Measurements from ENCODE around the gene LRTM1.

LRTM1 gene

DNA sequence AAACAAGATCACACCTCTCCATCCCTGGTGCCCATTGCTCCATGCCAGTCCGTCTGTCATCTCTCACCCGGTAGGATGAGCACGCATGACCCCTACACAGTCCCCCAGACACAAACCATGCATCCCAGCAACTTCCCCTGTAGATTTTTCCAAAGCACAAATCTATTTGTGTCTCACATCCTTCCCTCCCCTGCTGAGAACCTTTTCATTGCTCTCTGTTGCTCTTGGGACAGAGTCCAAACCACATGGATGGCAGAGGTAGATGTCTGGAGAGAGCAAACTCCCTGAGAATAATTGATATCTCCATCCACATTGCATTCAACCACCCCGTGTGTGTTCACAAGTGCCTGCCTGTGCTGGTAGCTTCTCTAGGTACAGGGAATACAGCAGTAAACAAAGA, 29.9 kb upstream of the LRTM1 start:
- no peaks in the 10 kb centered on the region for H3K27me3 ChIP-seq (ENCODE audit: control insufficient read depth, insufficient read depth, low read length)
- no peaks in the 10 kb centered on the region for H3K36me3 ChIP-seq (ENCODE audit: control insufficient read depth, insufficient read depth, low read length)
- no peak overlapping the region for H3K4me3 ChIP-seq (ENCODE audit: low read length)
- no peak overlapping the region for H3K27ac ChIP-seq (ENCODE audit: low read depth, low read length)
- no peak overlapping the region for H3K9ac ChIP-seq (ENCODE audit: low read length)
- no peaks in the 10 kb centered on the region for H3K4me1 ChIP-seq (ENCODE audit: control insufficient read depth, insufficient read depth, low read length)

DNA sequence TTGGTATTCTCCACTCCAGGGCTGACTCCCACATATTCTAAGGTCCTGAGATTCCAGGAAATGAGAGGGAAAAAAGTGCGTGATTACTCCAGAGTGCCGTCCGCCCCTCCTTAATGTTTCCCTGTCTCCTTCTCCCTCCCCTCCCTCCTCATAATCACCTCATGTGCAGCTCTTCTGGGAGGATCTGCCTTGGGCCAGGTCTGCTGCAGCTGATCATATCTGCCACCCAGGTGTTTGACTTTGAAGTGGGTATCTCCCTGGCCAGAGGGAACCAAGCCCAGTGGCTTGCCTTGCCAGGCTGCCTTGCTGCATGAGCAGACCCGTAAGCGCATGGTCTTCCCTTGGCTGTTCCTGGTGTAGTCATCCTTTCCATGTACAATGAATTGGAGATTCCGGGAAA, 28.1 kb upstream of the LRTM1 start:
- Histone ChIP-seq H3K4me3 (ENCODE audit: low read length) (no peak overlapping the region), H3K9ac (ENCODE audit: low read length) (no peak overlapping the region), H3K27ac (ENCODE audit: low read depth, low read length) (no peak overlapping the region), H3K36me3 (ENCODE audit: control insufficient read depth, insufficient read depth, low read length) (no peaks in the 10 kb centered on the region), H3K4me1 (ENCODE audit: control insufficient read depth, insufficient read depth, low read length) (no peaks in the 10 kb centered on the region), H3K27me3 (ENCODE audit: control insufficient read depth, insufficient read depth, low read length) (no peaks in the 10 kb centered on the region)

DNA sequence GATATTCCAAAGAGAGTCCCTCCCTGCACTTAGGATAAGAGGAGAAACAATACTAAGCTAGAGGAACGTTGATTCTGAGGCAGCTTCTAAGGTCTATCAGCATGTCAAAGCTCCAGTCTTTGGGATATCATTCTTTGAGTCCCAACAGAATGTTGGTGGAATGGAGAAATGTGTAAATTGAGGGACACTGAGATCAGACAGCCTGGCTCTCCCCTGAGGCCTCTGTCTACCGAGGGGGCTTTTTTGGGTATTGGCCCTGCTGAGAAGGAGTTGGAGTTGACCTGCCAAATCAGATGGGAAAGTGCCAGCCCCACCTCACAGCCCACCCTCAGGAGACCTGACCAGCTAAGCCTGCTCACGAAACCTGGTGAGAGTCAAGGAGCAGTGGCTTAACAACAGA, 27.6 kb upstream of the LRTM1 start:
- no peak overlapping the region for H3K27ac ChIP-seq (ENCODE audit: low read depth, low read length)
- no peak overlapping the region for H3K4me3 ChIP-seq (ENCODE audit: low read length)
- no peaks in the 10 kb centered on the region for H3K4me1 ChIP-seq (ENCODE audit: control insufficient read depth, insufficient read depth, low read length)
- no peak overlapping the region for H3K9ac ChIP-seq (ENCODE audit: low read length)
- H3K27me3 ChIP-seq (ENCODE audit: control insufficient read depth, insufficient read depth, low read length) = no peaks in the 10 kb centered on the region
- no peaks in the 10 kb centered on the region for H3K36me3 ChIP-seq (ENCODE audit: control insufficient read depth, insufficient read depth, low read length)

DNA sequence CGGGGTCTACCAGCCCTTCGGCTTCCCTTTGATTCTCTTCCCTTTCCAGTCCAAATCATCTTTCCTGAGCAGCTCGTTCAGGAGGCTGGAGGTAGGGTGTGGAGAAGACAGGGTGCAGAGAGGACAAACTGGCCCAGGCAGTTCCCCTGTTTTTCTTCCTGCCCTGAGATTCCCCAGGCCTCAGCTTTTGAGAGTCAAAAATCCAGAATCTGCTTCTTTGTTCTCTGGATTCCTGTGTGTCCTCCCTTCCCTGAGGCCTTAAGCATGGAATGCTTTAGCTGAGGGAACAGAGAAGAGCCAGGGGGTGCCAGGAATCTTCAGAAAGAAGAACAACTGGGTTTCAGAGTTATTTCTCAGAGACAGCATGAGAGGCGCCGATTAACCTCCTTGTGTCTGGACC, 26.7 kb upstream of the LRTM1 start:
- H3K9ac ChIP-seq (ENCODE audit: low read length) = no peak overlapping the region
- H3K27ac ChIP-seq (ENCODE audit: low read depth, low read length) = no peak overlapping the region

DNA sequence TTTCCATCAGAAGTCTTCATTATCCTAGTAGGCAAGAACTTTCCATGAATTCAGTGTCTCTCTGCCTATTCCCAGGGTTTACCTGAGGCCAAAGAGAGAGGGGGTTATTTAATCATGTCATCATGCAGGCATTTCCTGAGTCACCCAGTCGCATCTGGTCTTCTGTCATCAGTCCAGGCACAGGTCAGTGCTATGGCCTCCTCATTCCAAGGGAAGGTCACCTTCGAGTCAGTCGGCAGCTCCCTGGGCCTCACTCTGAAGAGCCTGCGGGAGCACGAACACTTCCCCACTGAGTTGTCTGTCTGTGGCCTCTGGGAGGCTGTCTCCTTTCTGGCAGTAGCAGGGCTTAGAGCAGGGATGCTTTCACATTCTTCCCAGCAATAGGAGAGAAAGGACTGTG, 26.2 kb upstream of the LRTM1 start:
- H3K4me1 ChIP-seq (ENCODE audit: control insufficient read depth, insufficient read depth, low read length) = no peaks in the 10 kb centered on the region
- no peaks in the 10 kb centered on the region for H3K36me3 ChIP-seq (ENCODE audit: control insufficient read depth, insufficient read depth, low read length)
- no peak overlapping the region for H3K4me3 ChIP-seq (ENCODE audit: low read length)
- no peak overlapping the region for H3K9ac ChIP-seq (ENCODE audit: low read length)
- no peak overlapping the region for H3K27ac ChIP-seq (ENCODE audit: low read depth, low read length)
- H3K27me3 ChIP-seq (ENCODE audit: control insufficient read depth, insufficient read depth, low read length) = no peaks in the 10 kb centered on the region

More for the DNA sequence above, 26.7 kb upstream of the LRTM1 start:
- no peaks in the 10 kb centered on the region for H3K36me3 ChIP-seq (ENCODE audit: control insufficient read depth, insufficient read depth, low read length)
- H3K4me1 ChIP-seq (ENCODE audit: control insufficient read depth, insufficient read depth, low read length) = no peaks in the 10 kb centered on the region
- no peak overlapping the region for H3K4me3 ChIP-seq (ENCODE audit: low read length)
- H3K27me3 ChIP-seq (ENCODE audit: control insufficient read depth, insufficient read depth, low read length) = no peaks in the 10 kb centered on the region

DNA sequence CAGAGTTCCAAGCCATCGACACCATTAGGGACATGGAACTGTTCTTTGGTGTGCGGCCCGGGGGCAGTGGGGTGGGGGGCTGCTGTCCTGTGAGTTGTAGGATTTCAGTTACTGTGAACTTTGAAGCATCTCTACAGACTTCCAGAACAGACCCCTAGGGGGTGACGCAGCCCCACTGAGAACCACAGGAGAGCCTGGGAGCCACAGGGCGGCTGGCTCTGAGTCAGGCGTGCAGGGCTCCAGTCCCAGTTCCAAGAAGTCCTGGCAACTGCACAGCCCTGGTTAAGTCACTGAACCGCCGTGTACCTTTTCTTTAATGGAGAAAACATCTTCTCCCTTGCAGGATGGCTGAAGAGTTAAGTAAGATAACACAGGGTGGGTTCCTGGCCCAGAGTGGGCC, 23.5 kb upstream of the LRTM1 start:
- Histone ChIP-seq H3K27ac (ENCODE audit: low read depth, low read length) (no peak overlapping the region), H3K9ac (ENCODE audit: low read length) (no peak overlapping the region)

DNA sequence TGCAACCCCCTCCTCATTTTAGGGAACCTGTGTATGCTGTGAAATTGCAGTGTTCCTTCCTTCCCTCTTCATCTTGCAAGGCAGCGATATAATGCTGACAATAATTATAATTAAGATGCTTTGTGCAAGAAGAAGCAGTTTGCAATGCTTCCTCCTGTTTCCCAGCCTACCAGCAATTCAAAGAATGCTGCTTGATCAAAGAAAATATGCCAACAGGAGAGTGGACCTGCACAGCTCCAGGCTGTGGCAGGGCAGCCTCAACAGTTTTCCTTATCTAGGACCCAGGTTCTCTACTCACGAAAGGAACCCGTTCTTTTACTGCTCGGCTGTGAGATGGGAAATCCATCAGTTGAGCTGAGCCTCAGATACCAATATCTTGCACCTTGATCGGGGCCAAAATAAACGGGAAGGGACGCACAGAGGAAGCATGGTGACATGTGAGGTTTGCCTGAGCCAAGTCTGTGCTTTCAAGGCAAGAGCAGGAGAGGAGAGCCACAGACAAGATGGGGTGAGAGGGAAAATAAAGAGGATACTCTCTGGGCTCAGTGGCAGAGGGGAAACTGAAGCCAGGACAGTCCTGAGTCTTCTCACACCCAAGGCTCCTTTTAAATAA, 22.6 kb upstream of the LRTM1 start:
- H3K27me3 ChIP-seq (ENCODE audit: control insufficient read depth, insufficient read depth, low read length) = no peaks in the 10 kb centered on the region
- no peak overlapping the region for H3K4me3 ChIP-seq (ENCODE audit: low read length)
- H3K27ac ChIP-seq (ENCODE audit: low read depth, low read length) = no peak overlapping the region
- no peak overlapping the region for H3K9ac ChIP-seq (ENCODE audit: low read length)
- H3K36me3 ChIP-seq (ENCODE audit: control insufficient read depth, insufficient read depth, low read length) = no peaks in the 10 kb centered on the region
- H3K4me1 ChIP-seq (ENCODE audit: control insufficient read depth, insufficient read depth, low read length) = no peaks in the 10 kb centered on the region

More for the DNA sequence above, 23.5 kb upstream of the LRTM1 start:
- Histone ChIP-seq H3K4me1 (ENCODE audit: control insufficient read depth, insufficient read depth, low read length) (no peaks in the 10 kb centered on the region), H3K36me3 (ENCODE audit: control insufficient read depth, insufficient read depth, low read length) (no peaks in the 10 kb centered on the region), H3K27me3 (ENCODE audit: control insufficient read depth, insufficient read depth, low read length) (no peaks in the 10 kb centered on the region), H3K4me3 (ENCODE audit: low read length) (no peak overlapping the region)

DNA sequence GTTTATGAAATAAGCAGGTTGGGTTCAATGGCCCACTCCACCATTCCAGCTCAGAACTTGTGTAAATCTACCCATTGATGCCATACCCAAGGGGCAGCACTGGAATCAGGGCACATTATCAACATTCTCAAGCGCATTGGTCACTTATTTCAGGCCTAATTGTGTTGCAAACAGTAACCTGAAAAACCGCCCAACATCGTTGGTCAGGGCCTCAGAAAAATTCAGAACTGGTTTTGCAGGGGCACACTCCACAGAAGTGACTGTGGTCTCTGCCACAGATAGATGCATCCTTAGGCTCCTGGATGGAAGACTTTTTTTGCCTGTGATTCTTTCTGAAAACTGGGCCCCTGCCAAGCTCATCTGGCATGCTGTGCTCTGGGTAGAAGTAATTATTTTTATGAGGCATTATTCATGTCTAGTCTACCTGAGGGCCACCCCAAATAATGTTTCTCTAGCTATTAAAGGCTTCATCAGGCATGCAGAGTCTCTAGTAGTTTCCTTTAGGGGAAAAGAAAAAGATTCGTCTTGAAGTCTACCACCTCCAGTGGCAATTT, 21.7 kb upstream of the LRTM1 start:
- no peak overlapping the region for H3K4me3 ChIP-seq (ENCODE audit: low read length)
- no peak overlapping the region for H3K9ac ChIP-seq (ENCODE audit: low read length)
- no peaks in the 10 kb centered on the region for H3K27me3 ChIP-seq (ENCODE audit: control insufficient read depth, insufficient read depth, low read length)
- H3K36me3 ChIP-seq (ENCODE audit: control insufficient read depth, insufficient read depth, low read length) = no peaks in the 10 kb centered on the region
- no peak overlapping the region for H3K27ac ChIP-seq (ENCODE audit: low read depth, low read length)
- H3K4me1 ChIP-seq (ENCODE audit: control insufficient read depth, insufficient read depth, low read length) = no peaks in the 10 kb centered on the region

DNA sequence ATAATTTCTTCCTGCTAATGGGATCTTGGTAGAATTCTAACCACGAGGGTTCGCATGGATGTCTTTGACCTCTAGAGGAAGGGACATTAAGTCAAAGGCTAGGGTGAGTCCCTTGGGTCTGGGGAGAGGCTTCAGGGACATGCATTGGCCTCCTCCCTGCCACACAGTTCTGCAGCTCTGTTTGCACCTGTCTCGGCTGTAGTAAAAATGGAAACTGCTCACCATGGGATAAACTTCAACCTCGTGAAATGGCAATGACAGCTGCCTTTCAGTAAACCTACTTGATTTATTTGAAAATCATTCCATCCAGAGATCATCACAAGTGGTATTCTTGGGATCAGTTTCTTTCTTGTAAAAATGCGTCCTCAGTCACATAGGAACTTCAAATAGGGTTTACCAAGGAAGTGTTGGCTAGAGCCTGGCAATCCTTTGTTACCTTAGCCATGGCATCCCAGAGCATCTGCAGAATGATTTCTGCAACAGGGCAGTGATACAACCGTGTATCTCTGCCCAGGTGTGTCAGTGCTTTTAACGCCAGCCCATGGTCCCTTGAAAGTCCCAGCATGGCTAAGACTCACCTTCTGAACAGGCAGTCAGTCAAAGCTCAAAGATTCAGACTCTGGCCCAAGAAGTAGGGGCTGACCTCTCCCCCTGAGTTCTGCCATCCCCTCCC, 14.0 kb upstream of the LRTM1 start:
- Histone ChIP-seq H3K27me3 (ENCODE audit: control insufficient read depth, insufficient read depth, low read length) (no peaks in the 10 kb centered on the region), H3K4me3 (ENCODE audit: low read length) (no peak overlapping the region), H3K9ac (ENCODE audit: low read length) (no peak overlapping the region)

DNA sequence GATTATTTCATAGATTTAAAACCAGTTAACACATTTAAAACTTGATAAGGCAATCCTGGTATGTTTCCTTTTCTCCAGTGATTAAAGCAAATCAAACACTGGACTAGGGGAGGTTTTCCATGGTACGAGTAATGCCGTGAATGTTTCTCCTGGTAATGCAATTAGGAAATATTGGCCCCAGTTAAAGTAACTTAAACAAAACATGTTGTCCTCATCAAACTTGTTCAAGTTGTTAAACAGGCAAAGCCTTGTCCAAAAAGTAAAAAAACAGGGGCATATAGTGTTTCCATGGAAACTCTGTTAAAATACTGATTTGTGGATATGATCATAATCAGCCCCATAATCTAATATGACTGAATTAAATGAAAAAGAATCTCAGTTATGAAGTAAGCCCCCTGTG, 13.1 kb upstream of the LRTM1 start:
- Histone ChIP-seq H3K4me1 (ENCODE audit: control insufficient read depth, insufficient read depth, low read length) (no peaks in the 10 kb centered on the region), H3K9ac (ENCODE audit: low read length) (no peak overlapping the region), H3K27ac (ENCODE audit: low read depth, low read length) (no peak overlapping the region), H3K27me3 (ENCODE audit: control insufficient read depth, insufficient read depth, low read length) (no peaks in the 10 kb centered on the region), H3K4me3 (ENCODE audit: low read length) (no peak overlapping the region), H3K36me3 (ENCODE audit: control insufficient read depth, insufficient read depth, low read length) (no peaks in the 10 kb centered on the region)

More for the DNA sequence above, 14.0 kb upstream of the LRTM1 start:
- no peaks in the 10 kb centered on the region for H3K36me3 ChIP-seq (ENCODE audit: control insufficient read depth, insufficient read depth, low read length)
- no peaks in the 10 kb centered on the region for H3K4me1 ChIP-seq (ENCODE audit: control insufficient read depth, insufficient read depth, low read length)
- H3K27ac ChIP-seq (ENCODE audit: low read depth, low read length) = no peak overlapping the region

DNA sequence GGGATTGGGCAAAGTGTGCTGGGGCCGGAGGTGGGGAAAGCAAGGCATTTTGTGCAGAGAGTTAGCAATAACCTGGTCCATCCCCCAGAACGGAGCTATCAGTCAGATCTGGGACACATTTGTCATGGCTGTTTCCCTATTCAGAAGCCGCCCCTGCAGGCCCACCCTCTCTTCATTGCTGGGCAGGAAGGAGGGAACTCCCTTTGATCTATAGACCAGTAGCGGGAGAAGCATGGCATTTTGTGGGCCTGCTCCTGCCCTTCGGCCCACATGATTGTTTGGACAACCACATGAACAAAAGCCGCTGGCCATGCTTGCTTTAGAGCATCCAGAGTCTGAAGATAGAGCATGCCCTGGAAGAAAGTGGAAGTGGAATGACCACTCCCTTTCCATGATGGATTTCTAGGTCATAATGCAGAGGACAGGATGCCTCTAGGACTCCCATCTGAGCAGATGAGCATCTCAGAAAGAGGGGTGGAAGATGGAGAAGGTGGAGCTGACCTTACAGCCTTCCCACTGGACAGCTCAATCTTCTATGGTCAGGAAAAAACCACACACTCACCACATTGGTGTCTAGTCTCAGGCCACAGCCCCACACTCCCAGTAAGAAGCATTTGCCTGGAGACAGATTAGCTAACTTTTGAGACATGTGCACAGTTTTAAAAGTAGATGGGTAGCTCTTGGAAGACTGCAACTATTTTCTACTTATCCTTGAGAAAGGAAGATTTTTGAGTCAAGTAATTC, 11.9 kb upstream of the LRTM1 start:
- Histone ChIP-seq H3K4me1 (ENCODE audit: control insufficient read depth, insufficient read depth, low read length) (no peaks in the 10 kb centered on the region), H3K27ac (ENCODE audit: low read depth, low read length) (no peak overlapping the region), H3K9ac (ENCODE audit: low read length) (no peak overlapping the region), H3K4me3 (ENCODE audit: low read length) (no peak overlapping the region), H3K27me3 (ENCODE audit: control insufficient read depth, insufficient read depth, low read length) (no peaks in the 10 kb centered on the region), H3K36me3 (ENCODE audit: control insufficient read depth, insufficient read depth, low read length) (no peaks in the 10 kb centered on the region)

DNA sequence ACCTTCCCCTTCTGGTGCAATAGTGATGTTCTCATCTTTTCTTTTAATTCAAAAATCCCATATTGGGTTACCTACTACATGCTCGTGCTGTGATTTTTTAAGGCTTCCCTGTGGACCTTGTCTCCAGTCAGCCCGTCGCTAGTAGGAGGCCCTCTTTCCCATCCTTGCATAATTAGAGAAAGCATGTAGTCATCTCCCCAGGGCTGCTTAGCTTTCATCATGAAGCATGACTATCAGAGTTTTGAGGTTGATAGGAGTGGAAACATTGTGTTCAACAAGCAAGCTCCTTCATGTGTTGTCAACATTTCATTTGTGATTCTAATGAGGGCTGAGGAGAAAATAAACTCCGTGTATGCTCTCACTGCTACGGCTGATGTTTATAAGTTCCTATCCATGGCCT, 8.7 kb upstream of the LRTM1 start:
- no peak overlapping the region for H3K4me3 ChIP-seq (ENCODE audit: low read length)
- H3K27ac ChIP-seq (ENCODE audit: low read depth, low read length) = no peak overlapping the region
- H3K9ac ChIP-seq (ENCODE audit: low read length) = no peak overlapping the region
- no peaks in the 10 kb centered on the region for H3K27me3 ChIP-seq (ENCODE audit: control insufficient read depth, insufficient read depth, low read length)
- no peaks in the 10 kb centered on the region for H3K4me1 ChIP-seq (ENCODE audit: control insufficient read depth, insufficient read depth, low read length)
- no peaks in the 10 kb centered on the region for H3K36me3 ChIP-seq (ENCODE audit: control insufficient read depth, insufficient read depth, low read length)
